Neural crest cell (in vitro differentiated cells): ENCODE results near the gene EPHB6. TPM values are rescaled to one million over a fixed set of nuclear protein-coding genes. Genes with fewer than 3 reads are reported as not detected.

Experiments used
- DNase-seq: peaks from one replicate; pipeline ENCODE4 v3.0.0; 2021; ENCODE audit warnings: low read depth, mixed read lengths, low spot score
- H3K27ac Mint-ChIP-seq: one replicate; pipeline ENCODE4 v1.8.0; 2021; ENCODE audit warnings: mild to moderate bottlenecking, mixed read lengths; ENCODE audit not compliant: unreplicated experiment
- H3K27me3 Mint-ChIP-seq: 2 replicates; pipeline ENCODE4 v1.8.0; 2021; ENCODE audit warnings: low read depth, mild to moderate bottlenecking, mixed read lengths
- H3K36me3 Mint-ChIP-seq: 2 replicates; pipeline ENCODE4 v1.8.0; 2021; ENCODE audit warnings: low read depth, mild to moderate bottlenecking, mixed read lengths
- H3K4me1 Mint-ChIP-seq: 2 replicates; pipeline ENCODE4 v1.8.0; 2021; ENCODE audit warnings: mixed read lengths
- H3K4me3 Mint-ChIP-seq: one replicate; pipeline ENCODE4 v1.8.0; 2021; ENCODE audit warnings: mild to moderate bottlenecking, mixed read lengths
- H3K9me3 Mint-ChIP-seq: 2 replicates; pipeline ENCODE4 v1.8.0; 2021; ENCODE audit warnings: mixed read lengths
- total RNA-seq: library from RNA; stranded (reverse); gene quantifications from 2 replicates; pipeline ENCODE4 v1.2.1, GENCODE V29; 2021
- TF ChIP-seq, protein P1 (sequence below): fragments of 200-600 bp; sonication (generic); conservative IDR thresholded peaks from 2 replicates; pipeline ENCODE4 v1.5.0; 2021; ENCODE audit warnings: antibody characterized with exemption, mild to moderate bottlenecking

EPHB6 gene
- total RNA-seq, 1 donor from 2014 or later: 12.3 TPM

GRCh38 chr7:142896151-142896550 lies 41.3 kb downstream of the EPHB6 start:
- Mint-ChIP-seq H3K4me3 (no peak overlapping the region), H3K4me1 (no peaks in the 10 kb centered on the region), H3K27ac (no peak overlapping the region), H3K9me3 (no peaks in the 10 kb centered on the region), H3K36me3 (no peaks in the 10 kb centered on the region), H3K27me3 (peaks cover 20% of the 10 kb centered on the region)
- no peak for DNase-seq
- TF ChIP-seq, protein P1, sequence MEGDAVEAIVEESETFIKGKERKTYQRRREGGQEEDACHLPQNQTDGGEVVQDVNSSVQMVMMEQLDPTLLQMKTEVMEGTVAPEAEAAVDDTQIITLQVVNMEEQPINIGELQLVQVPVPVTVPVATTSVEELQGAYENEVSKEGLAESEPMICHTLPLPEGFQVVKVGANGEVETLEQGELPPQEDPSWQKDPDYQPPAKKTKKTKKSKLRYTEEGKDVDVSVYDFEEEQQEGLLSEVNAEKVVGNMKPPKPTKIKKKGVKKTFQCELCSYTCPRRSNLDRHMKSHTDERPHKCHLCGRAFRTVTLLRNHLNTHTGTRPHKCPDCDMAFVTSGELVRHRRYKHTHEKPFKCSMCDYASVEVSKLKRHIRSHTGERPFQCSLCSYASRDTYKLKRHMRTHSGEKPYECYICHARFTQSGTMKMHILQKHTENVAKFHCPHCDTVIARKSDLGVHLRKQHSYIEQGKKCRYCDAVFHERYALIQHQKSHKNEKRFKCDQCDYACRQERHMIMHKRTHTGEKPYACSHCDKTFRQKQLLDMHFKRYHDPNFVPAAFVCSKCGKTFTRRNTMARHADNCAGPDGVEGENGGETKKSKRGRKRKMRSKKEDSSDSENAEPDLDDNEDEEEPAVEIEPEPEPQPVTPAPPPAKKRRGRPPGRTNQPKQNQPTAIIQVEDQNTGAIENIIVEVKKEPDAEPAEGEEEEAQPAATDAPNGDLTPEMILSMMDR: no peak

DNA sequence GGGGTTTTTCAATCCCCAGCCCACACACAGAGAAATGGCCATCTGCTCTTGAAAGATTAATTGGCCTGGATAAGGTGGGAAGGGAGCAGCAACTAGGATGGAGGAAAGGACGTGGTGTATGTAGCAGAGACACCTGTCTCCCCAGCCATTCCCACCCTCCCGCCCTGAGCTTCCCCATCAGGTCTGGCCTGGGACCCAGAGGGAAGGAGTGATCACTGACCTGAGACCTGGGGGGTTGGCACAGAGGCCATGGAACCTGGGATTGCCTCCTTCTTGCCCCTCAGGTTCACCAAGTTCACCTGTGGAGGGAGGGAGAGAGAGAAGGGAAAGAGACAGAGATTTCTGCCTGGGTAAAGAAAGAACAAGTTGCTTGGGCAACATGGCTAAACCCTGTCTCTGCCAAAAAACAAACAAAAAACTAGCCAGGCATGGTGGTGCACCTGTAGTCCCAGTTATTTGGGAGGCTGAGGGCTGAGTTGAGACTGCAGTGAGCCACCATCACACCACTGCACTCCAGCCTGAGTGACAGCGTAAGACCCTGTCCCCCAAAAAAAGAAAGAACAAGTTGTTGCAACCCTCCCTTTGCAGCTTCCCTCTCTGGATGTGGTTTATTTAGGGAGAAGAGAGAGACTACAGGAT lies 42.0 kb downstream of the EPHB6 start:
- H3K27ac Mint-ChIP-seq: no peak overlapping the region
- no peaks in the 10 kb centered on the region for H3K9me3 Mint-ChIP-seq
- TF ChIP-seq, protein P1: no peak
- no peaks in the 10 kb centered on the region for H3K4me1 Mint-ChIP-seq
- no peak overlapping the region for H3K4me3 Mint-ChIP-seq
- no peaks in the 10 kb centered on the region for H3K36me3 Mint-ChIP-seq
- peaks cover 26% of the 10 kb centered on the region for H3K27me3 Mint-ChIP-seq
- DNase-seq: no peak

- no peak for DNase-seq
- H3K27ac Mint-ChIP-seq: no peak overlapping the region
- peaks cover 6% of the 10 kb centered on the region for H3K9me3 Mint-ChIP-seq
- TF ChIP-seq, protein P1: no peak
- H3K4me3 Mint-ChIP-seq: no peak overlapping the region
- peaks cover 2% of the 10 kb centered on the region for H3K36me3 Mint-ChIP-seq
- H3K27me3 Mint-ChIP-seq: peaks cover 32% of the 10 kb centered on the region
- no peaks in the 10 kb centered on the region for H3K4me1 Mint-ChIP-seq
These were observed 42.8 kb downstream of the EPHB6 start for GRCh38 chr7:142897691-142898090.

GRCh38 chr7:142898377-142899170 lies 43.7 kb downstream of the EPHB6 start:
- no peak overlapping the region for H3K27ac Mint-ChIP-seq
- peaks cover 8% of the 10 kb centered on the region for H3K9me3 Mint-ChIP-seq
- TF ChIP-seq, protein P1: no peak
- H3K4me1 Mint-ChIP-seq: no peaks in the 10 kb centered on the region
- peaks cover 34% of the 10 kb centered on the region for H3K27me3 Mint-ChIP-seq
- peaks cover 4% of the 10 kb centered on the region for H3K36me3 Mint-ChIP-seq
- no peak for DNase-seq
- no peak overlapping the region for H3K4me3 Mint-ChIP-seq

GRCh38 chr7:142899661-142900060 lies 44.8 kb downstream of the EPHB6 start:
- H3K27ac Mint-ChIP-seq: no peak overlapping the region
- peaks cover 8% of the 10 kb centered on the region for H3K9me3 Mint-ChIP-seq
- no peak overlapping the region for H3K4me3 Mint-ChIP-seq
- H3K36me3 Mint-ChIP-seq: peaks cover 4% of the 10 kb centered on the region
- no peak for DNase-seq
- TF ChIP-seq, protein P1: no peak
- no peaks in the 10 kb centered on the region for H3K4me1 Mint-ChIP-seq
- H3K27me3 Mint-ChIP-seq: peaks cover 34% of the 10 kb centered on the region
